Stimulated activated effector memory CD8-positive, alpha-beta T cell treated with anti-CD3 and anti-CD28 coated beads, Interleukin-12 subunit alpha, Interleukin-12 subunit beta, amount 100 ng/mL, for 72 hours (primary cell): ENCODE measurements around the gene SCN1B.
A peak's percentile ranks its signal among the peaks of the same experiment; 100 is the strongest.
"Not testable (repeated sequence)": the region's sequence is repeated elsewhere in the genome, so short reads cannot be mapped to it uniquely, and the experiment has no call there.

Source experiments
- ATAC-seq: fragments of 150-1000 bp; cut with Tn5 transposase; 2 replicates; pipeline ENCODE4 v1.10.0; 2021
- DNase-seq, 2 donors: peaks; one replicate each; pipeline ENCODE4 v3.0.0; 2021 to 2022; ENCODE audit warnings: low spot score in 2 of 2
- H3K27ac Mint-ChIP-seq: one replicate; pipeline ENCODE4 v1.8.0; 2022; ENCODE audit warnings: mild to moderate bottlenecking, mixed read lengths
- H3K36me3 Mint-ChIP-seq: one replicate; pipeline ENCODE4 v1.8.0; 2022; ENCODE audit warnings: mild to moderate bottlenecking, mixed read lengths
- H3K4me1 Mint-ChIP-seq: one replicate; pipeline ENCODE4 v1.8.0; 2022; ENCODE audit warnings: mixed read lengths
- H3K4me3 Mint-ChIP-seq: one replicate; pipeline ENCODE4 v1.8.0; 2022; ENCODE audit warnings: mild to moderate bottlenecking, mixed read lengths
- H3K9me3 Mint-ChIP-seq: one replicate; pipeline ENCODE4 v1.8.0; 2022; ENCODE audit warnings: mixed read lengths

SCN1B gene

GRCh38 chr19:35046461-35046860 is 16.2 kb downstream of the SCN1B start:
- Mint-ChIP-seq H3K9me3 (no peaks in the 10 kb centered on the region), H3K27ac (no peak overlapping the region), H3K36me3 (no peaks in the 10 kb centered on the region), H3K4me3 (no peak overlapping the region), H3K4me1 (peaks cover 36% of the 10 kb centered on the region)
- no peak for DNase-seq
- ATAC-seq = no peak

- H3K9me3 Mint-ChIP-seq = no peaks in the 10 kb centered on the region
- ATAC-seq = no peak
- DNase-seq = no peak
- peaks cover 21% of the 10 kb centered on the region for H3K4me1 Mint-ChIP-seq
- H3K4me3 Mint-ChIP-seq = no peak overlapping the region
- H3K36me3 Mint-ChIP-seq = no peaks in the 10 kb centered on the region
- no peak overlapping the region for H3K27ac Mint-ChIP-seq
These were observed 18.7 kb downstream of the SCN1B start for GRCh38 chr19:35048911-35049411.

- ATAC-seq (no peak), DNase-seq (no peak)
- Mint-ChIP-seq H3K9me3 (no peaks in the 10 kb centered on the region), H3K4me1 (peaks cover 16% of the 10 kb centered on the region), H3K36me3 (no peaks in the 10 kb centered on the region), H3K4me3 (no peak overlapping the region), H3K27ac (no peak overlapping the region)
These were observed 19.2 kb downstream of the SCN1B start for GRCh38 chr19:35049456-35049855.

GRCh38 chr19:35050662-35051061 is 20.4 kb downstream of the SCN1B start:
- H3K9me3 Mint-ChIP-seq, H3K36me3 Mint-ChIP-seq, H3K4me1 Mint-ChIP-seq, ATAC-seq, H3K27ac Mint-ChIP-seq, H3K4me3 Mint-ChIP-seq, DNase-seq: not testable (repeated sequence)

- not testable (repeated sequence) for H3K36me3 Mint-ChIP-seq, H3K9me3 Mint-ChIP-seq, ATAC-seq, H3K4me3 Mint-ChIP-seq, H3K4me1 Mint-ChIP-seq, H3K27ac Mint-ChIP-seq, DNase-seq
These were observed 21.0 kb downstream of the SCN1B start for GRCh38 chr19:35051268-35051667.

GRCh38 chr19:35051796-35052195 is 21.5 kb downstream of the SCN1B start:
- Mint-ChIP-seq H3K9me3 (no peaks in the 10 kb centered on the region), H3K4me3 (no peak overlapping the region), H3K4me1 (peaks cover 5% of the 10 kb centered on the region), H3K27ac (no peak overlapping the region), H3K36me3 (no peaks in the 10 kb centered on the region)
- DNase-seq (no peak), ATAC-seq (no peak)

- Mint-ChIP-seq H3K27ac (no peak overlapping the region), H3K36me3 (no peaks in the 10 kb centered on the region), H3K4me3 (no peak overlapping the region), H3K4me1 (peaks cover 5% of the 10 kb centered on the region), H3K9me3 (no peaks in the 10 kb centered on the region)
- ATAC-seq = no peak
- DNase-seq = no peak
These were observed 22.4 kb downstream of the SCN1B start for GRCh38 chr19:35052599-35053190.

GRCh38 chr19:35053667-35054293 is 23.5 kb downstream of the SCN1B start:
- Mint-ChIP-seq H3K9me3 (no peaks in the 10 kb centered on the region), H3K27ac (no peak overlapping the region), H3K4me3 (no peak overlapping the region), H3K36me3 (no peaks in the 10 kb centered on the region), H3K4me1 (peaks cover 5% of the 10 kb centered on the region)
- DNase-seq (no peak), ATAC-seq (no peak)

- no peak overlapping the region for H3K4me3 Mint-ChIP-seq
- DNase-seq (no peak), ATAC-seq (no peak)
- no peak overlapping the region for H3K27ac Mint-ChIP-seq
- no peaks in the 10 kb centered on the region for H3K9me3 Mint-ChIP-seq
- peaks cover 5% of the 10 kb centered on the region for H3K4me1 Mint-ChIP-seq
- H3K36me3 Mint-ChIP-seq = no peaks in the 10 kb centered on the region
These were observed 24.4 kb downstream of the SCN1B start for GRCh38 chr19:35054626-35055025.

GRCh38 chr19:35055715-35056179 is 25.5 kb downstream of the SCN1B start:
- peak; percentile 48 for ATAC-seq
- peaks cover 5% of the 10 kb centered on the region for H3K4me1 Mint-ChIP-seq
- no peak overlapping the region for H3K4me3 Mint-ChIP-seq

GRCh38 chr19:35056513-35057063 is 26.3 kb downstream of the SCN1B start:
- ATAC-seq (no peak), DNase-seq (no peak)
- H3K36me3 Mint-ChIP-seq = no peaks in the 10 kb centered on the region
- H3K9me3 Mint-ChIP-seq = no peaks in the 10 kb centered on the region
- H3K4me1 Mint-ChIP-seq = peaks cover 5% of the 10 kb centered on the region
- H3K4me3 Mint-ChIP-seq = no peak overlapping the region
- H3K27ac Mint-ChIP-seq = no peak overlapping the region

More at GRCh38 chr19:35055715-35056179, 25.5 kb downstream of the SCN1B start:
- DNase-seq = no peak
- Mint-ChIP-seq H3K36me3 (no peaks in the 10 kb centered on the region), H3K9me3 (no peaks in the 10 kb centered on the region), H3K27ac (peak overlapping the region; percentile 67)

- ATAC-seq = no peak
- Mint-ChIP-seq H3K9me3 (no peaks in the 10 kb centered on the region), H3K4me1 (peaks cover 7% of the 10 kb centered on the region), H3K36me3 (no peaks in the 10 kb centered on the region), H3K4me3 (no peak overlapping the region), H3K27ac (no peak overlapping the region)
- DNase-seq = no peak
These were observed 28.1 kb downstream of the SCN1B start for GRCh38 chr19:35058370-35058769.

- Mint-ChIP-seq H3K27ac (no peak overlapping the region), H3K4me1 (peaks cover 16% of the 10 kb centered on the region), H3K4me3 (no peak overlapping the region), H3K36me3 (no peaks in the 10 kb centered on the region), H3K9me3 (no peaks in the 10 kb centered on the region)
- ATAC-seq = no peak
- no peak for DNase-seq
These were observed 28.9 kb downstream of the SCN1B start for GRCh38 chr19:35059006-35059798.

- Mint-ChIP-seq H3K36me3 (no peaks in the 10 kb centered on the region), H3K4me3 (no peak overlapping the region)
These were observed 29.5 kb downstream of the SCN1B start for GRCh38 chr19:35059799-35060091.

GRCh38 chr19:35060160-35060855 is 30.0 kb downstream of the SCN1B start:
- Mint-ChIP-seq H3K4me3 (no peak overlapping the region), H3K27ac (no peak overlapping the region), H3K4me1 (peaks cover 16% of the 10 kb centered on the region), H3K36me3 (no peaks in the 10 kb centered on the region), H3K9me3 (no peaks in the 10 kb centered on the region)
- DNase-seq (no peak), ATAC-seq (no peak)

More at GRCh38 chr19:35059799-35060091, 29.5 kb downstream of the SCN1B start:
- Mint-ChIP-seq H3K4me1 (peaks cover 16% of the 10 kb centered on the region), H3K27ac (no peak overlapping the region), H3K9me3 (no peaks in the 10 kb centered on the region)
- ATAC-seq (no peak), DNase-seq (no peak)
